Measurements from ENCODE around the gene CLDN6.
A peak's percentile ranks its signal among the peaks of the same experiment; 100 is the strongest.
"Not testable (repeated sequence)": the region's sequence is repeated elsewhere in the genome, so short reads cannot be mapped to it uniquely, and the experiment has no call there.

Gene CLDN6

DNA sequence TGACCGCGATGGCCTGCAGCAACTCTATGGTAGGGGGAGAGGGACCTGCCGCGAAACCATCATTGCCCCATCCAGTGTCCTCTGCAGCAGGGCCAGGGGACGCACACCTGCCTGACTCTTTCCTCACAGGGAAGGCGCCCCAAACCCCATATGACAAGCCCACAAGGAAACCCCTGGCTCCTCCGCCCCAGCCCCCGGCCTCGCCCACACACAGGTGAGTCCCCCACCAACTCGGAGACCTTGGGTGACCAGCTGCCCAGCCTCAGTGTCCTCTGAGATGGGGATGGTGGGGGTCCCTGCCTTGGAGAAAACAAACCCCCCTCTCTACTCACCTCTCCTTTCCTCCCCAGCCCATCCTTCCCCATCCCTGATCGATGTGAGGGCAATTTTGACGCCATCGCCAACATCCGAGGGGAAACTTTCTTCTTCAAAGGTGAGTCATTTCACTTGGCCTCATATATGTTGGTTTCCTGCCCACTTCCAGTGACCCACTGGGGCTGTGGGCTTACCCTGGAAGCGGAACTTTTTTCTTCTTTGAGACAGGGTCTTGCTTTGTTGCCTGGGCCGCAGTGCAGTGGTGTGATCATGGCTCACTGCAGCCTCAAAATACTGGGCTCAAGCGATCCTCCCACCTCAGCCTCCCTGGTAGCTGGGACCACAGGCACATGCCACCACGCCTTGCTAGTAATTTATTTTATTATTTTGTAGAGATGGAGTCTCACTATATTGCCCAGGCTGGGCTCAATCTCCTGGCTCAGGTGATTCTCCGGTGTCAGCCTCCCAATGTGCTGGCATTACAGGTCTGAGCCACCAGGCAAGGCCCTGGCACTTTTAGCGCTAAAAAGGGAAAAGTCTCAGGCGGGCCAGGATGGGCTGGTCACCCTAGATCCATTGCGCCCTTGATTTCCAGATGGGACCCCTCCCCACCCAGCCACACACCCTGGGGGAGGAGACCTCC is 39.5 kb upstream of the CLDN6 start:
- Mint-ChIP-seq H3K9me3 (no peaks in the 10 kb centered on the region), H3K36me3 (ENCODE audit: low read depth) (peaks cover 39% of the 10 kb centered on the region), H3K27me3 (peaks cover 2% of the 10 kb centered on the region), H3K4me1 (ENCODE audit: low read depth) (peaks cover 77% of the 10 kb centered on the region), H3K27ac (no peak overlapping the region), H3K4me3 (no peak overlapping the region)
- intact Hi-C loops (cut with micrococcal nuclease): no loop called here

DNA sequence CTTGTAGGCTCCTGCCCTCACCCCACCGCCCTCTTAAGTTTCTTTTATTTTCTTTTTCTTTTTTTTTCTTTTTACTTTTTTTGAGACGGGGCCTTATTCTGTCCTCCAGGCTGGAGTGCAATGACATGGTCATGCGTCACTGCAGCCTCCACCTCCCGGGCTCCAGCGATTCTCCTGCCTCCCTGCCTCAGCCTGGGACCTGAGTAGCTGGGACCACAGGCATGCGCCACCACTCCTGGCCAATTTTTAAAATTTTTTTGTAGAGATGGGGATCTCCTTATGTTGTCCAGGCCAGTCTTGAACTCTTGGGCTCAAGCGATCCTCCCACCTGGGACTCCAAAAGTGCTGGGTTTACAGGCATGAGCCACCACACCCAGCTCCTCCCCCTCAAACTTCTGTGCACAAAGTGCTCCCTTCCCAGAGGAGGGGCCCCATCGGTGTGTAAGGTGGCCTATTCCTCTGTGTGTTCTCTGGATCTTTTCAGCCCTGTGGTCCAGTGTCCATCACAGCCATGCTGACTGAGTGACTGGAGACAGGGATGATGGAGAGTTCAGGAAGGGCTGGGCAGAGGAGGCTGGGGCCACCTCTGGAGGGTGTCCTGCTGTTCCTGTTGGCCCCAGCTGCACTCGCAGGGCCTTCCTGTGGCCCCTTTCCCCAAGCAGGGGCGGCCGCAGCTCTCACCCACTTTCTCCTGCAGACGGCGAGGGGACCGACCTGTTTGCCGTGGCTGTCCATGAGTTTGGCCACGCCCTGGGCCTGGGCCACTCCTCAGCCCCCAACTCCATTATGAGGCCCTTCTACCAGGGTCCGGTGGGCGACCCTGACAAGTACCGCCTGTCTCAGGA is 38.6 kb upstream of the CLDN6 start:
- H3K36me3 Mint-ChIP-seq (ENCODE audit: low read depth): peaks cover 46% of the 10 kb centered on the region
- H3K9me3 Mint-ChIP-seq: no peaks in the 10 kb centered on the region
- no peak overlapping the region for H3K27ac Mint-ChIP-seq
- H3K27me3 Mint-ChIP-seq: peaks cover 5% of the 10 kb centered on the region
- no peak overlapping the region for H3K4me3 Mint-ChIP-seq
- intact Hi-C loops (cut with micrococcal nuclease): no loop called here
- peaks cover 79% of the 10 kb centered on the region for H3K4me1 Mint-ChIP-seq (ENCODE audit: low read depth)

DNA sequence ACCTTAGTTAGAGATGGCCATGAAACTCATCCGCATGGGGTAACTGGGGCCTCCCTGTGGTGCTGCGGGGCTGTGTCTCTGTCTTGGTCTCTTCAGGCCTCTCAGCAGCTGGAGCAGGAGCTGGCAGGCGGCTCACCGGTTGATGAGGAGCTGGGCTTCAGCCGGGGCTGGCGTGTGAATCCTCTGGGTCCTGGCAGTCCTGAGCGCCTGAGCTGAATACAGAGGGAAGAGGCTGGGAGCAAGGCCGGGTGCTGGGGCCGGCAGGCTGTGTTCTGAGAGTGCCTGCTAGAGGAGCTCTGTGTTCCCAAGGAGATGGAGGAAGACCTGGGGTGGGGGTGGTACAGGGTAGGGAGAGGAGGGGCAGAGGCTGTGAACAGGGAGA is 37.7 kb upstream of the CLDN6 start:
- H3K4me1 Mint-ChIP-seq (ENCODE audit: low read depth): peaks cover 86% of the 10 kb centered on the region
- H3K4me3 Mint-ChIP-seq; intact Hi-C loops (cut with micrococcal nuclease); H3K9me3 Mint-ChIP-seq; H3K27me3 Mint-ChIP-seq; H3K27ac Mint-ChIP-seq: not testable (repeated sequence)
- H3K36me3 Mint-ChIP-seq (ENCODE audit: low read depth): peaks cover 54% of the 10 kb centered on the region

DNA sequence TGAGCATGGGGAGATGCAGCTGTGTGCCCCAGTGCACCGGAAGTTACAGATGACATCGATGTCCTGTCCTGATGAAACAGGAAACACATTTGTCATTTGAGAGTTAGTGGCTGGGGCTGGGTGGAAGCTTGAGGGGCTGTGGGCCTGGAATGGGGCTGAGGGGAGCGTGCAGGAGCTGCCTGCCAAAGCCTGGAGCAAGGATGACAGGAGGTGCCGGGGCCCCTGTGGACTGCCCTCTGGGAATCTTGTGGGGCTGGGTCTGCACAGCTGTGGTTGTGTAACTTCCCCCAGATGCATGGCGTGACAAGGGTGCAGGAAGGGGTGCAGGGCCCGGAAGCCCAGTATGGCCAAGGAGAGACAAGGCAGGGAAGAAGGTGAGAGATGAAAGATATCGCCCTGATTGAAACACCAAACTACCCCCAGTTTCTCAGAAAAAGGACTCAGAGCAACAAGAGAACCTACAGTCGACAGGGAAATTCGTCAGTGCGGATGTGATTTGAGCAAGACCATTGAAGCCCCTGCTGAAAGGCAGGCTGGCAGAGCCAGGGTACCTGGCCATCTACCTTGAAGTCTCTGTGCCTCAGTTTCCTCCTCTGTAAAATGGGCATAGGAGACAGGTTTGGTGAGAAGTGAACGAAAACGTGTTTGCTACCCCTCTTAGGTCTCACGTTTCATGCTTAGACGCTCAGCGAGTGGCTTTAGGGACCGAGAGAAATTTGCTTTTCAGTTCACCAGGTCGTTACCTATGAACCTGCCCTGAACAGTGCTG is 37.2 kb upstream of the CLDN6 start:
- Mint-ChIP-seq H3K4me1 (ENCODE audit: low read depth) (peaks cover 86% of the 10 kb centered on the region), H3K9me3 (no peaks in the 10 kb centered on the region), H3K4me3 (no peak overlapping the region), H3K36me3 (ENCODE audit: low read depth) (peaks cover 60% of the 10 kb centered on the region), H3K27me3 (peaks cover 9% of the 10 kb centered on the region), H3K27ac (no peak overlapping the region)
- intact Hi-C loops (cut with micrococcal nuclease): no loop called here

DNA sequence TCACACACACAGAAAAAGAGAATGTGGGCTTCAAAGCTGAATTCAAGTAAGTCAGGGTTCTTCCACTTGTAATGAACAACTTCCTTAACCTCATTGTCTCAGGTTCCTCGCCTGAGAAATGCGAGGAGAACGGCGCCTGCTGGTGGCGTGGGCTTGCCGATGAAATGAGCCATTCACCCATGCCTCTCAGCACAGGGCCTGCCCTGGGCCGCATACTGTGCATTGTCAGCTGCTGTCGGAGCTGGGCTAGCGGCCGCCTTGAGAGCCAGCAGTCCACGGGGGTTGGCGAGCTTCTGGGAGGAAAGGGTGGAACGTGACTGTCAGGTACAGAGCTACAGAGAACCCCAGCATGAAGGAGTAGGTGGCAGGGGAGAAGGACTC is 35.3 kb upstream of the CLDN6 start:
- H3K9me3 Mint-ChIP-seq; H3K27ac Mint-ChIP-seq; H3K4me3 Mint-ChIP-seq; intact Hi-C loops (cut with micrococcal nuclease): not testable (repeated sequence)
- Mint-ChIP-seq H3K27me3 (peaks cover 14% of the 10 kb centered on the region), H3K4me1 (ENCODE audit: low read depth) (peaks cover 87% of the 10 kb centered on the region), H3K36me3 (ENCODE audit: low read depth) (peaks cover 78% of the 10 kb centered on the region)

DNA sequence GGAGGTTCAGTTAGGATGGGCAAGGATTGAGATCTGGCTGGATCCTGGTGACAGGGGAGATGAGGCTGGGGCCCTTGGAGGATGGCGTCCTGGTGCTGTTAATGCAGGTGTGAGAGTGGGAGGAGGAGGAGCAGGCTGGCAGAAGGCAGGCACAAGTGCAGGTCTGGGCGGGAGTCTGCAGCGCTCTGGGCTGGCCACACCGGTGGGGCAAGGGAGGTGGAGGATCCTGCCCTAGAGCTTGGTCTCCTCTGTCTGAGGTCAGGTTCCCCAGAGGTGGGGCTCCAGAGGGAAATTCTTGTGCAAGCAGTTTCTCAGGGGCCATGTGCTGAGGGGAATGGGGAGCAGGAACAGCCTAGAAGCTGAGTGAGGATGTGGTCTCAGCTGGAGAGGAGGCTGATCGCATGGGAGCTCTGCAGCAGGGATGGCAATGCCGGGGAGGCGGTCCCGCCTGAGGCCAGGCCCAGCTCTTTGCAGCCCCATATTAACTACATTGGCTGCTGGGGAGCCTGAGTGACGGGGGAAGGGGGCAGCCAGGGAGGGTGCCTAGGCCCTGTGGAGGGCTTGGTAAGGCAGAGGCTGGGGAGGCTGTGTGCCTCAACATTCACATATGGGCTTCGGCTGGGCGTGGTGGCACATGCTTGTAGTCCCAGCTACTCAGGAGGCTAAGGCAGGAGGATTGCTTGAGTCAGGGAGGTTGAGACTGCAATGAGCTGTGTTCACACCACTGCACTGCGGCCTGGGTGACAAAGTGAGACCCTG is 34.8 kb upstream of the CLDN6 start:
- H3K27ac Mint-ChIP-seq: peak overlapping the region; percentile 36

DNA sequence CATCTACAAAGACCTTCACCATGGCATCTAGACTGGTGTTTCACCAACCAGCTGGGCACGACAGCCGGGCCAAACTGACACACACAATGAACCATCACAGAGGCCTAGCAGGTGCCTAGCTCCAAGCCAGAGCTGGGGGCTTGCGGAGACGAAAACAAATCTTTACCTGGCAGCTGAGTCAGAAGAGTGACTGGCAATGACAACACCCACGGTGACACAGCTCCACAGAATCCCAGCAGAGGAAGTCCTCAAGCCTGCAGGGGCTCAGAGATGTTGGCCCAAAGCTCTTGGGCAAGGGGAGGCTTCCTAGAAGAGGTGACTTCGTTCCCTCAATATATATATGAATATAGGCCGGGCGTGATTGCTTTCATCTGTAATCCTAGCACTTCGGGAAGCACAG is 33.5 kb upstream of the CLDN6 start:
- Mint-ChIP-seq H3K36me3 (ENCODE audit: low read depth) (peaks cover 75% of the 10 kb centered on the region), H3K9me3 (no peaks in the 10 kb centered on the region), H3K4me1 (ENCODE audit: low read depth) (peaks cover 89% of the 10 kb centered on the region), H3K27me3 (peaks cover 18% of the 10 kb centered on the region), H3K27ac (no peak overlapping the region), H3K4me3 (no peak overlapping the region)
- intact Hi-C loops (cut with micrococcal nuclease): no loop called here

More for the DNA sequence above, 34.8 kb upstream of the CLDN6 start:
- H3K9me3 Mint-ChIP-seq; intact Hi-C loops (cut with micrococcal nuclease): not testable (repeated sequence)
- Mint-ChIP-seq H3K4me1 (ENCODE audit: low read depth) (peaks cover 91% of the 10 kb centered on the region), H3K4me3 (peak overlapping the region; percentile 4), H3K27me3 (peaks cover 14% of the 10 kb centered on the region), H3K36me3 (ENCODE audit: low read depth) (peaks cover 80% of the 10 kb centered on the region)

DNA sequence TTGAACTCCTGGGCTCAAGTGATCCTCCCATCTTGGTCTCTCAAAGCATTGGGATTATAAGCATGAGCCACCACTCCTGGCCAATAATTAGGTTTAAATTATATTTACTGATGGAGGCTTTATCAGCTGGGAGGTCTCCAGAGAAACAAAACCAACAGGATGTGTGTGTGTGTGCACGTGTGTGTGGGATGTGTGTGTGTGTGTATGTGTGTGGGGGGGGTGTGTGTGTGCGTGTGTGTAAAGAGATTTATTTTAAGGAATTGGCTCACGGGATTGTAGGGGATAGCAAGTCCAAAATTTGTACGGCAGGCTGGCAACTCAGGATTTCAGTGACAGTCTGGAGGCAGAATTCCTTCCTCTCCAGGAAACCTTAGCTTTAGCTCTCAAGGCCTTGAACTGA is 33.0 kb upstream of the CLDN6 start:
- peaks cover 18% of the 10 kb centered on the region for H3K27me3 Mint-ChIP-seq
- peaks cover 85% of the 10 kb centered on the region for H3K4me1 Mint-ChIP-seq (ENCODE audit: low read depth)
- H3K4me3 Mint-ChIP-seq: no peak overlapping the region
- H3K27ac Mint-ChIP-seq: no peak overlapping the region
- intact Hi-C loops (cut with micrococcal nuclease): no loop called here
- peaks cover 75% of the 10 kb centered on the region for H3K36me3 Mint-ChIP-seq (ENCODE audit: low read depth)
- H3K9me3 Mint-ChIP-seq: no peaks in the 10 kb centered on the region

DNA sequence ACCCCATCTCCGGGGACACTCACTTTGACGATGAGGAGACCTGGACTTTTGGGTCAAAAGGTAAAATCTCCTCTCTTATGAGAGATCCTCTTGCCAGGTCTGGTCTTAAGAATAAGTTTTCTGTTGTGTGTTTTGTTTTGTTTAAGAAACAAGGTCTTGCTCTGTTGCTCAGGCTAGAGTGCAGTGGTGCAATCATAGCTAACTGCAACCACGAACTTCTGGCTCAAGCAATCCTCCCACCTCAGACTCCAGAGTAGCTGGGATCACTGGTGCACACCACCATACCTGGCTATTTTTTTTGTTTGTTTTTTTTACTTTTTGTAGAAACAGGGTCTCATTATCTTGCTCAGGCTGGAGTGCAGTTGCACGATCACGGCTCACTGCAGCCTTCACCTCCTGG is 32.5 kb upstream of the CLDN6 start:
- Mint-ChIP-seq H3K9me3 (no peaks in the 10 kb centered on the region), H3K4me1 (ENCODE audit: low read depth) (peaks cover 79% of the 10 kb centered on the region), H3K4me3 (no peak overlapping the region), H3K36me3 (ENCODE audit: low read depth) (peaks cover 70% of the 10 kb centered on the region), H3K27ac (no peak overlapping the region), H3K27me3 (peaks cover 18% of the 10 kb centered on the region)
- intact Hi-C loops (cut with micrococcal nuclease): no loop called here

DNA sequence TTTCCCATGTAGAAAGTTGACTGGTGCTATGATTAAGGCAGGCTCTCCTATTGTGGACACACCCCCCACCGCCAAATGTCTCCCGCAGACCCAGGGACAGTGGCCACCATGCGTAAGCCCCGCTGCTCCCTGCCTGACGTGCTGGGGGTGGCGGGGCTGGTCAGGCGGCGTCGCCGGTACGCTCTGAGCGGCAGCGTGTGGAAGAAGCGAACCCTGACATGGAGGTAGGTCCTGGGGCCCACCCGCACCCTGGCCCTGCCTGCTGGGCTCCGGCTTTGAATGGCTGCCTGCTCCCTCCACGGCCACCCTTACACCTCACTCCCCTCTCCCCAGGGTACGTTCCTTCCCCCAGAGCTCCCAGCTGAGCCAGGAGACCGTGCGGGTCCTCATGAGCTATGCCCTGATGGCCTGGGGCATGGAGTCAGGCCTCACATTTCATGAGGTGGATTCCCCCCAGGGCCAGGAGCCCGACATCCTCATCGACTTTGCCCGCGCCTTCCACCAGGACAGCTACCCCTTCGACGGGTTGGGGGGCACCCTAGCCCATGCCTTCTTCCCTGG is 32.0 kb upstream of the CLDN6 start:
- no peak overlapping the region for H3K27ac Mint-ChIP-seq
- peaks cover 21% of the 10 kb centered on the region for H3K27me3 Mint-ChIP-seq
- peaks cover 79% of the 10 kb centered on the region for H3K4me1 Mint-ChIP-seq (ENCODE audit: low read depth)
- intact Hi-C loops (cut with micrococcal nuclease): no loop called here
- H3K9me3 Mint-ChIP-seq: no peaks in the 10 kb centered on the region
- peaks cover 67% of the 10 kb centered on the region for H3K36me3 Mint-ChIP-seq (ENCODE audit: low read depth)
- H3K4me3 Mint-ChIP-seq: no peak overlapping the region

DNA sequence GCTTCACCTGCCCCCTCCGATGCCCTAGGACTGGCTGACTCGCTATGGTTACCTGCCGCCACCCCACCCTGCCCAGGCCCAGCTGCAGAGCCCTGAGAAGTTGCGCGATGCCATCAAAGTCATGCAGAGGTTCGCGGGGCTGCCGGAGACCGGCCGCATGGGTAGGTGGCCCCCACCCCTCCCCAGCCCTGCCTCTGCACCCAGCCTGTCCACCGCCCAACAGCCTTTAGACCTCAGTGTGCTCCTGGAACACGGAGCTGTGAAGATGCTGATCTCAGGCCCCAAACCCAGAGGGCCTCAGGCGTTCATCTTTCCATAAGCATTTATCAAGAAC is 29.4 kb upstream of the CLDN6 start:
- Mint-ChIP-seq H3K27me3 (peaks cover 35% of the 10 kb centered on the region), H3K9me3 (no peaks in the 10 kb centered on the region), H3K27ac (peak overlapping the region; percentile 86), H3K36me3 (ENCODE audit: low read depth) (peaks cover 47% of the 10 kb centered on the region), H3K4me1 (ENCODE audit: low read depth) (peaks cover 83% of the 10 kb centered on the region), H3K4me3 (peak overlapping the region; percentile 89)
- intact Hi-C loops (cut with micrococcal nuclease): no loop called here

DNA sequence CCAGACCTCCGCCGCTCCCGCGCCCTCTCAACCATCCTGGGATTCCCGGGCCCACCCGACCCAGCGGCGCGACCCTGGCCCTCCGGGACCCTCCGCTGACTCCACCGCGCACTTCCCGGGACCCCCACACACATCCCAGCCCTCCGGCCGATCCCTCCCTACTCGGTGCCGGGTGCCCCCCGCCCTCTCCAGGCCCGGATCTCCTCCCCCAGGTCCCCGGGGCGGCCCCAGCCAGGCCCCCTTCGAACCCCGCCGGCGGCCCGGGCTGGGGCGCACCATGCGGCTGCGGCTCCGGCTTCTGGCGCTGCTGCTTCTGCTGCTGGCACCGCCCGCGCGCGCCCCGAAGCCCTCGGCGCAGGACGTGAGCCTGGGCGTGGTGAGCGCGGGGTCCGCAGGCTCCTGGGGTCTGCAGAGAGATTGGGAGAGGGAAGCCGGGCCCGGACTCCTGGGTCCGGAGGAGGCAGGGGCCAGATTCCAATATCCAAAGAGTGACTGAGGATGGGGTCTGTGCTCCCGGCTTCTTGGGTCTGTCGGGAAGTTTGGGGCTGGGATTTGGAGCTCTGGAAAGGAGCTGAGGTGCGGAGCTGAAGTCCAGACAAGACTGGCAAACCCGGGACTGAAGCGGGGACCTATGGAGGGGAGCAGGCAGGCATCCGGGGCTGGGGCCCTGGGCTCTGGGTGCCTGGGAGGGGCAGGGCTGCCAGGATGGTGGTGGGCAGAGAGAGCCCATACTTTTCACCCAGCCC is 28.8 kb upstream of the CLDN6 start:
- Mint-ChIP-seq H3K9me3 (no peaks in the 10 kb centered on the region), H3K36me3 (ENCODE audit: low read depth) (peaks cover 43% of the 10 kb centered on the region), H3K27ac (peak overlapping the region; percentile 86), H3K4me1 (ENCODE audit: low read depth) (peaks cover 80% of the 10 kb centered on the region), H3K27me3 (peaks cover 32% of the 10 kb centered on the region), H3K4me3 (peak overlapping the region; percentile 89)
- intact Hi-C loops (cut with micrococcal nuclease): no loop called here

Data from dendritic cell treated with granulocyte-macrophage colony-stimulating factor and Interleukin-4, amounts not matched to agents 40 ng/mL and 50 ng/mL, for 4 days (primary cell).